ENCODE data around the gene CLCN6.
A peak's percentile ranks its signal among the peaks of the same experiment; 100 is the strongest.

CLCN6 gene

DNA sequence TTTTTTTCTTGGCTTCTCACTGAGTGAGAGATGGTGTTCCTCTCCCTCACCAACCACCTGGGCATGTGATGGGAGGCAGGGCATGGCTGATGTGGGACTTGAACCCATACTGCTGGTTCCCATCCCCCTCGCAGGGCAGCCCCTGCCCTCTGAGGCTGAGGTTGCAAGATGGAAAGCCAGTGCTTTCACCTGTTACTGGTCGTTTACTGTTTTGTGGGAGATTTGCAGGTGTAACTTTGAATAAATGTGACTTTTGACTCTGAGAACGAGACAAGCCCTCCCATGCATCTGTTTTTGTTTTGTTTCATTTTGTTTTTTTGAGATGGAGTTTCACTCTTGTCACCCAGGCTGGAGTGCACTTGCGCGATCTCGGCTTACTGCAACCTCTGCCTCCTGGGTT lies 22.4 kb upstream of the CLCN6 start:
- Histone ChIP-seq H3K4me3 (replicated peaks; ENCODE audit: insufficient read depth, low read length) (no peak overlapping the region), H3K27me3 (ENCODE audit: insufficient read depth, poor library complexity, severe bottlenecking) (no peaks in the 10 kb centered on the region), H3K27ac (replicated peaks) (no peak overlapping the region)
- TF ChIP-seq, protein P1, sequence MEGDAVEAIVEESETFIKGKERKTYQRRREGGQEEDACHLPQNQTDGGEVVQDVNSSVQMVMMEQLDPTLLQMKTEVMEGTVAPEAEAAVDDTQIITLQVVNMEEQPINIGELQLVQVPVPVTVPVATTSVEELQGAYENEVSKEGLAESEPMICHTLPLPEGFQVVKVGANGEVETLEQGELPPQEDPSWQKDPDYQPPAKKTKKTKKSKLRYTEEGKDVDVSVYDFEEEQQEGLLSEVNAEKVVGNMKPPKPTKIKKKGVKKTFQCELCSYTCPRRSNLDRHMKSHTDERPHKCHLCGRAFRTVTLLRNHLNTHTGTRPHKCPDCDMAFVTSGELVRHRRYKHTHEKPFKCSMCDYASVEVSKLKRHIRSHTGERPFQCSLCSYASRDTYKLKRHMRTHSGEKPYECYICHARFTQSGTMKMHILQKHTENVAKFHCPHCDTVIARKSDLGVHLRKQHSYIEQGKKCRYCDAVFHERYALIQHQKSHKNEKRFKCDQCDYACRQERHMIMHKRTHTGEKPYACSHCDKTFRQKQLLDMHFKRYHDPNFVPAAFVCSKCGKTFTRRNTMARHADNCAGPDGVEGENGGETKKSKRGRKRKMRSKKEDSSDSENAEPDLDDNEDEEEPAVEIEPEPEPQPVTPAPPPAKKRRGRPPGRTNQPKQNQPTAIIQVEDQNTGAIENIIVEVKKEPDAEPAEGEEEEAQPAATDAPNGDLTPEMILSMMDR (IDR thresholded peaks at IDR 0.05; ENCODE audit: insufficient read depth, low read length): no peak
- TF ChIP-seq GABPA (IDR thresholded peaks at IDR 0.05; ENCODE audit: low read depth) (no peak), SPI1 (IDR thresholded peaks at IDR 0.05; ENCODE audit: borderline replicate concordance, low read depth) (no peak), POLR2AphosphoS5 (IDR thresholded peaks at IDR 0.05; ENCODE audit: low read depth) (no peak)
- TF ChIP-seq, protein P2, sequence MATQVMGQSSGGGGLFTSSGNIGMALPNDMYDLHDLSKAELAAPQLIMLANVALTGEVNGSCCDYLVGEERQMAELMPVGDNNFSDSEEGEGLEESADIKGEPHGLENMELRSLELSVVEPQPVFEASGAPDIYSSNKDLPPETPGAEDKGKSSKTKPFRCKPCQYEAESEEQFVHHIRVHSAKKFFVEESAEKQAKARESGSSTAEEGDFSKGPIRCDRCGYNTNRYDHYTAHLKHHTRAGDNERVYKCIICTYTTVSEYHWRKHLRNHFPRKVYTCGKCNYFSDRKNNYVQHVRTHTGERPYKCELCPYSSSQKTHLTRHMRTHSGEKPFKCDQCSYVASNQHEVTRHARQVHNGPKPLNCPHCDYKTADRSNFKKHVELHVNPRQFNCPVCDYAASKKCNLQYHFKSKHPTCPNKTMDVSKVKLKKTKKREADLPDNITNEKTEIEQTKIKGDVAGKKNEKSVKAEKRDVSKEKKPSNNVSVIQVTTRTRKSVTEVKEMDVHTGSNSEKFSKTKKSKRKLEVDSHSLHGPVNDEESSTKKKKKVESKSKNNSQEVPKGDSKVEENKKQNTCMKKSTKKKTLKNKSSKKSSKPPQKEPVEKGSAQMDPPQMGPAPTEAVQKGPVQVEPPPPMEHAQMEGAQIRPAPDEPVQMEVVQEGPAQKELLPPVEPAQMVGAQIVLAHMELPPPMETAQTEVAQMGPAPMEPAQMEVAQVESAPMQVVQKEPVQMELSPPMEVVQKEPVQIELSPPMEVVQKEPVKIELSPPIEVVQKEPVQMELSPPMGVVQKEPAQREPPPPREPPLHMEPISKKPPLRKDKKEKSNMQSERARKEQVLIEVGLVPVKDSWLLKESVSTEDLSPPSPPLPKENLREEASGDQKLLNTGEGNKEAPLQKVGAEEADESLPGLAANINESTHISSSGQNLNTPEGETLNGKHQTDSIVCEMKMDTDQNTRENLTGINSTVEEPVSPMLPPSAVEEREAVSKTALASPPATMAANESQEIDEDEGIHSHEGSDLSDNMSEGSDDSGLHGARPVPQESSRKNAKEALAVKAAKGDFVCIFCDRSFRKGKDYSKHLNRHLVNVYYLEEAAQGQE (IDR thresholded peaks at IDR 0.05; ENCODE audit: insufficient replicate concordance, low read depth): no peak
- no peak for DNase-seq (ENCODE audit: low read depth in 1 of 2, low spot score in 1 of 2)

DNA sequence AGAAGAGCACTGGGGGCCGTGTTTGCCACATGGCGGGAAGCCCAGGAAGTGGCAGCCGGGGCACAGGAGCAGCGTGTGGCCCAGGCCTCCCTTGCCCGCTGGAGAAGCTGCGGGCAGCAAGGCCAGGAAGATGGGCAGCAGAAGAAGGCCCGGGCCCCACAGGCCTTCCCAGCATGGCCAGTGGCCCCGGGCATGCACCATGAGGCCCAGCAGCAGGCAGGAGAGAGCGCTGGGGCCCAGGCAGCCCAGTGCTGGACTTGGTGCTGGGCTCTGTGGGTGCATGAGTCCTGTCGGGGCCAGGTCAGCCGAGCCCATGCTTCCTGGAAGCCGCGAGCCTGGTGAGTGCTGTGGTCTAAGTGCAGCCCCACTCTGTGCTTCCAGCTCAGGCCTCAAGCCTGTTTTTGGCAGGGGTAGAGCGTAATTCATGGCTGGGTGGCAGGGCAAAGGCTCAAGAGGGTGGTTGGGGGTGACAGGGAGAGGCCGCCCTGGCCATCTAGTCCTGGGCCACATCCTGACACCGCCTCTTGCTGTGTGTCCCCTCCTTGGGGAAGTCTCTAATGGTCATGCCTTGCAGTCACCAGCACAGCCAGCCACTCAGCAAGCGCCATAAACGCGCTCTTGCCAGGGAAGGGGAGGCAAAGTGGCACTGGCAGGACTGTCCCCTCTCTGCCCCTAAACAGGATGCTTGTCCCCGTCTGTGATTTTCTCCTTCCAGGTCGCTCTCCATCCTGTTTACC lies 21.6 kb upstream of the CLCN6 start:
- H3K4me3 ChIP-seq (replicated peaks; ENCODE audit: insufficient read depth, low read length): no peak overlapping the region
- DNase-seq (ENCODE audit: low read depth in 1 of 2, low spot score in 1 of 2): no peak
- no peak for TF ChIP-seq SPI1 (IDR thresholded peaks at IDR 0.05; ENCODE audit: borderline replicate concordance, low read depth)
- TF ChIP-seq GABPA (IDR thresholded peaks at IDR 0.05; ENCODE audit: low read depth): no peak
- TF ChIP-seq, protein P1 (IDR thresholded peaks at IDR 0.05; ENCODE audit: insufficient read depth, low read length): no peak
- TF ChIP-seq, protein P2 (IDR thresholded peaks at IDR 0.05; ENCODE audit: insufficient replicate concordance, low read depth): no peak
- TF ChIP-seq POLR2AphosphoS5 (IDR thresholded peaks at IDR 0.05; ENCODE audit: low read depth): no peak
- no peaks in the 10 kb centered on the region for H3K27me3 ChIP-seq (ENCODE audit: insufficient read depth, poor library complexity, severe bottlenecking)
- H3K27ac ChIP-seq (replicated peaks): no peak overlapping the region

DNA sequence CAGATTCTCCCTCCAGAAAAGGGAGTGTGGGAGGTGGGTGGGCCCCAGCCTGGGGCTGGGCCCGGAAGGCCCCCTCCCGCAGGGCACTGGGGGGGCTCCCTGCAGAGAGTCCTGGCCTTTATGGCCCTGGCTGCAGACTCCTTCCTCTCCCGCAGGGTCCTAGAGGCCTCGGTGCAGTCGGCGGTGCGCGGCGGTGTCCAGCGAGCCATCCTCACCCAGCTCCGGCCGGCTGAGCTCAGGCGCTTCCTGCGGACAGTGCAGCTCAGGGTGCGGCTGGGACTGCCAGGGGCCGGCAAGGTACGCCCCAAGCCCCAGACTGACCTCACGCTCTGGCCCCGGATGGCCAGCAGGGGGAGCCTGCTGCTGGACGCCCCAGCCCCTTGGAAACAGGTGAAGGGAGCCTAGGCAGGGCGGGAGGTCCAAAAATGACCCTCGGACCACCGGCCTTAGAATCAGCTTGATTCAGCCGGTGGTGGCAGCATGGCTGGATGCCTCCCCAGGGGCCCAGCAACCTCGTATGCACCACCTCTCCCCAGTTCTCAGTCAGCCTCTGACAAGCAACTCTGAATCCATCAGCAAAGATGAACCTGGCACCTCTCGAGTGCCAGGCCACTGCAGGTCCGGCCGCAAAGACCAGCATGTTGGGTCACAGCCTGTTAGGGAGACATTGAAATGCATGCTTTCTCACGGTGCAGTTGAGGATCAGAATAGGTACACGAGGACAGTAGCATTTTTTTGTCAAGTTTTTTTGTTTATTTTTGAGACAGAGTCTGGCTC lies 20.8 kb upstream of the CLCN6 start:
- DNase-seq (ENCODE audit: low read depth in 1 of 2, low spot score in 1 of 2): peak in 1 of 2 experiments; percentile 40
- TF ChIP-seq, protein P1 (IDR thresholded peaks at IDR 0.05; ENCODE audit: insufficient read depth, low read length): peak; percentile 54
- TF ChIP-seq GABPA (IDR thresholded peaks at IDR 0.05; ENCODE audit: low read depth): no peak
- Histone ChIP-seq H3K27me3 (ENCODE audit: insufficient read depth, poor library complexity, severe bottlenecking) (no peaks in the 10 kb centered on the region), H3K27ac (replicated peaks) (no peak overlapping the region), H3K4me3 (replicated peaks; ENCODE audit: insufficient read depth, low read length) (no peak overlapping the region)

Measured in HL-60 (cell line).